Choroid plexus epithelial cell (primary cell): ENCODE results near the gene RBMS1.

Source experiments
- DNase-seq: peaks from one replicate; pipeline ENCODE4 v3.0.0-alpha.2; 2010; ENCODE audit warnings: low read depth
- H3K4me3 ChIP-seq: 2 replicates; pipeline ENCODE4 v1.5.1; 2011; ENCODE audit warnings: low read depth, mild to moderate bottlenecking, control low read depth, low read length, moderate library complexity
- CTCF ChIP-seq: conservative IDR thresholded peaks from 2 replicates; pipeline ENCODE4 v1.5.1; 2011; ENCODE audit warnings: low read depth, mild to moderate bottlenecking, control low read depth, inconsistent platforms, low read length, moderate library complexity

Gene RBMS1

DNA sequence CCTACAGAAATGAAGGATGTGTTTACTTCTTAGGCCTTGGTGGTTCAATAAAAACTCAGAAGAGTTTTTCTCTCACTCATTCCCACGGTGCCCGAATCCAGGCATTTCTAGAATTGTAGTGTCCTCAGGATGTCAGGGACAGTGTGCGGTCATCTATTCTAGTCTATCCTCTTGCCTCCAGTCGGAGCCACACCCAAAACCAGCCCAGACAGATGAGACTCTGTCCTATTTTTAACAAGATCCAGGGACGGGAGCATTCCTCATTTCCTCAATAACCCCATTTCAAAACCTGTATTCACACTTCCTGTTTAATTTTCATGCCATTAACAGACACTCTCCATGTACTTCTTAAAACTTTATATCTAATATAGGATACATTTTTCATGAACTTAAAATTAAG, 11.6 kb upstream of the RBMS1 start:
- TF ChIP-seq CTCF = no peak
- H3K4me3 ChIP-seq = no peak overlapping the region
- DNase-seq = no peak

DNA sequence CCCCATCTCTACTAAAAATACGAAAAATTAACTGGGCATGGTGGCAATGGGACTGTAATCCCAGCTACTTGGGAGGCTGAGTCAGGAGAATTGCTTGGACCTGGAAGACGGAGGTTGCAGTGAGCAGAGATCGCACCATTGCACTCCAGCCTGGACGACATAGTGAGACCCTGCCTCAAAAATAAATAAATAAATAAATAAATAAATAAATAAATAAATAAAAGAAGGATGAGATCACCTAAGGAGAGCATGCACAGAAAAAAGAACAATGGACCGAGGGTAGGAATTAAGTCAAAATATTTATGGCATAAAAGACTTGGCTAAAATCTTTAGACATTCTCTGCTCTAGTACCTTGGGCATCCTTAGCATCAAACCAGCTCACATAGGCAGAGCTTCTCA, 8.9 kb upstream of the RBMS1 start:
- H3K4me3 ChIP-seq = no peak overlapping the region
- no peak for DNase-seq
- TF ChIP-seq CTCF = no peak

DNA sequence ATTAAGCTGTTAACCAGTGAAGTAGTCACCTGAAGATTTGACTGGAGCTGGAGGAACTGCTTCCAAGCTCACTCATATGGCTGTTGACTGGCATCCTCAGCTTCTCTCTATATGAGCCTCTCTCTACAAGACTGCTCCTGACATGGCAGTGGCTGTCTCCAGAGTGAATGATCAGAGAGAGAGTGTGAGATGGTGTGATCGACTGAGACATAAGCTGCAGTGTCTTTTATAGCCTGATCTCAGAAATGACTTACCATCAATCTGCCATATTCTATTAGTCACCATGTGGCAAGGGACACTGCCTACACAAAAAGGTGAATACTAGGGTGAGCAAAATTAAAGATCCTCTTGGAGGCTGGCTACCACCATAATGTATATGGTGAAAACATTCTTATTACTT, 7.8 kb upstream of the RBMS1 start:
- TF ChIP-seq CTCF = no peak
- DNase-seq = no peak
- H3K4me3 ChIP-seq = no peak overlapping the region

DNA sequence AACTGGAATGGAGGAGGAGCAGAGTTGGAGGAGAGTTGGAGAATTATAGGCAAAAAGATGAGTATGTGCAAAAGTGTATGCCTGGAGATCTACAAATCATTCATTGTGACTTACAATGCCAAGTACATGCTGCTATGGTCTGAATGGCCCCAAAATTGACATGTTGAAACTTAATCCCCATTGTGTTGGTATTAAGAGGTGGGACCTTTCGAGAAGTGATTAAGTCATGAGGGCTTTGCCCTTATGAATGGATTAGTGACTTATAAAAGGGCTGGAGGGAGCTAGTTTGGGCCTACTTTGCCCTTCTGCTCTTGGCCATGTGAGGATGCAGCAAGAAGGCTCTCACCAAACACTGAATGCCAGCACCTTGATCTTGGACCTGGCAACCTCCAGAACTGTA, 6.3 kb upstream of the RBMS1 start:
- DNase-seq = no peak
- H3K4me3 ChIP-seq = no peak overlapping the region
- TF ChIP-seq CTCF = no peak

DNA sequence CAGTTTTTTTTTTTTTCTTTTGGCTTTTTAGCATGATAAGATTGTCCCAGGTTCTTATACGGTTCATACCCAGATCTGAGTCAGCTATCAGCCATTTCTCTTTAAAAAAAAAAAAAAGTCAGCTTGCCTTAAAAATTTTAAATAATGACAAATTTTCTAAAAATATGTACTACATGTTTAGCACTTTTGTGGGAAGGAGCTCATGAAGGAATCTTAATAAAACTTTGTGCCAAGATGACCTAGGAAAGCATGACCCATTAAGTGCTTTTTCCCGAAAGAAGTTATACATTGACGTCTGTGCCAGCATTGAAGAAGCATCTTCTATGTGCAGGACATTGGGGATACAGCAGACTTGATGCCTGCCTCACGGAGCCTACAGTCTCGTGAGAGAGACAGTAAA, 4.5 kb upstream of the RBMS1 start:
- DNase-seq = no peak
- TF ChIP-seq CTCF = no peak
- H3K4me3 ChIP-seq = no peak overlapping the region

GRCh38 chr2:160494201-160494644, 616 bp upstream of the RBMS1 start:
- TF ChIP-seq CTCF = no peak
- DNase-seq = peak; percentile 26
- peak overlapping the region; percentile 85 for H3K4me3 ChIP-seq

GRCh38 chr2:160492401-160493226, 993 bp downstream of the RBMS1 start:
- peak; percentile 71 for DNase-seq
- H3K4me3 ChIP-seq = peak overlapping the region; percentile 85
- no peak for TF ChIP-seq CTCF
